ENCODE results near the gene ST8SIA5.

ST8SIA5 gene

GRCh38 chr18:46740046-46740445, 16.8 kb downstream of the ST8SIA5 start:
- DNase-seq (ENCODE audit: low read depth), result no peak

- DNase-seq (ENCODE audit: low read depth), result no peak
These were observed 18.4 kb downstream of the ST8SIA5 start for GRCh38 chr18:46738491-46738890.

- no peak for DNase-seq (ENCODE audit: low read depth)
These were observed 20.1 kb downstream of the ST8SIA5 start for GRCh38 chr18:46736736-46737135.

- no peak for DNase-seq (ENCODE audit: low read depth)
These were observed 20.7 kb downstream of the ST8SIA5 start for GRCh38 chr18:46736135-46736534.

GRCh38 chr18:46734981-46735380, 21.9 kb downstream of the ST8SIA5 start:
- DNase-seq (ENCODE audit: low read depth), result no peak

- DNase-seq (ENCODE audit: low read depth), result no peak
These were observed 23.0 kb downstream of the ST8SIA5 start for GRCh38 chr18:46733872-46734271.

GRCh38 chr18:46732801-46733200, 24.1 kb downstream of the ST8SIA5 start:
- DNase-seq (ENCODE audit: low read depth), result no peak

- no peak for DNase-seq (ENCODE audit: low read depth)
These were observed 24.7 kb downstream of the ST8SIA5 start for GRCh38 chr18:46732201-46732600.

DNA sequence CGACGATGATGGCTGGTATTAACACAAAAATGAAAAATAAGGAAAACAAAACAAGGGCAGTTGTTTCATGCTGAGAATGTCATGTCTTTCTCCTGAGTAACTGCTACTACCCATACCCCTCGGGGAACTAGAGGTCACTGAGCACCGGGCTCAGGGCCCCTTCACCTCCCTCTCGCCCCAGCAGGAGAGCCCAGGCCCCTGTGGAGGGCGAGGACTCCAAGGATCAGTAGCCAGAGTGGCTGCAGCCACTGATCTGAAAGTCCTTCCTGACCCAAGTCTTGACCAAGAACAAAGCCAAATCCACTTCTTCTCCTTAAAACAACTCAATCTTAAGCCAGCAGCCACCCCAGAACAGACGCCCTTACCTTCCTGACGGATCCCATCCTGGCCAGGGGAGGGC, 25.5 kb downstream of the ST8SIA5 start:
- DNase-seq (ENCODE audit: low read depth), result no peak

GRCh38 chr18:46728219-46728930, 28.5 kb downstream of the ST8SIA5 start:
- no peak for DNase-seq (ENCODE audit: low read depth)

DNA sequence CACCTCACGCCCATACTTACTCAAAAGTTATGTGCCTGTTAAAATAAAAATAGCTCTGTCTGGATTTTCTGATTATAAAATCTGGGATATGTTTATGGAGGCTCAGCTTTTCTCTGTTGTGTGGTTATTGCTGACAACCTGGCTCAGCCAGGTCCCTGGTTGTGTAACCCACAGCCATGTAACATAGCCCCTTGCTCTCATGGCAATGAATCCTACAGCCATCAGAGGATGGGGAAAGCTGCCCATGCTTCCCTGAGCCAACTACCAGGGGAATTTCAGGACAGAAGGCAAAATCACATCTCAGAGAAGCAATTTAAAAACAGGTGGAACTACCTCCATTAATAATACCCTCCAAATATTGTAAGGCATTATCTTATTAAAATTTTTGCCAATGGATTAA, 29.7 kb downstream of the ST8SIA5 start:
- no peak for DNase-seq (ENCODE audit: low read depth)

DNA sequence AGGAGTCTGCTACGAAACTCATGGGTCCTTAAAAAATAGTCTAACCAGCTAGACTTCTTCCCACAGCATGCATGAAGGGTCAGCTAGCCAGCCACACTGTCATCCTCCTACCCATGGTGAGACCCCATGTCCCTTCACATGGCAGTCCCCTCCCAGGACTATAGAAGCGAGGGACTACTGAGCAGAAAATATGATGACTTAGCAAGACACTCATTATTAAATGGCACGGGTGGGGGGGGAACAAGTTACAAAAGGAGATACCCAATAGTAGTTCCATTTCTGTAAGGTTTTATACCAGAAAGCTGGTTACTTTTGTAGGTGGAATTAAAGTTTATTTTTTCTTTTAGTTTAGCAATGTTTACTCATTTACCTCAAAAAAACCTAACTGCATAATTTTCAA, 31.5 kb downstream of the ST8SIA5 start:
- DNase-seq (ENCODE audit: low read depth), result no peak

- DNase-seq (ENCODE audit: low read depth), result no peak
These were observed 32.9 kb downstream of the ST8SIA5 start for GRCh38 chr18:46723856-46724415.

DNA sequence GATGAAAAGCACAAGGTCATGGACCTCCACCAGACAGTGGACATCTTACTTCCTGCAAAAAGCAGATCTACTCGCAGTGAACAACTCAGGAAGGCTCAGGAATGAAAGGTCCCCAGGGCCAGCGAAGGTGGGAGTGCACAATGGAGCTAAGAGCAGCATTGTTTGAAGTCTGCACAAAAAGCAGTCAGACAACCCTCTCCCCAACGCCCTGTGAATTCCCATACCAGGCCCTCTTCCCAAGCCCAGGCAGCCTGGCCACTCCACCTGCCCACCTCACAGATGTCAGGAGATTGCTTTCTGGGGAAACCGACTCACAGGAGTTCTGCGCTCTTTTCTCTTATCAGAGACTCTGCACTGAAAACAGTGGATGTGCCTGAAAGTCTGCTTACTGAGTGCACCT, 34.8 kb downstream of the ST8SIA5 start:
- no peak for DNase-seq (ENCODE audit: low read depth)

DNA sequence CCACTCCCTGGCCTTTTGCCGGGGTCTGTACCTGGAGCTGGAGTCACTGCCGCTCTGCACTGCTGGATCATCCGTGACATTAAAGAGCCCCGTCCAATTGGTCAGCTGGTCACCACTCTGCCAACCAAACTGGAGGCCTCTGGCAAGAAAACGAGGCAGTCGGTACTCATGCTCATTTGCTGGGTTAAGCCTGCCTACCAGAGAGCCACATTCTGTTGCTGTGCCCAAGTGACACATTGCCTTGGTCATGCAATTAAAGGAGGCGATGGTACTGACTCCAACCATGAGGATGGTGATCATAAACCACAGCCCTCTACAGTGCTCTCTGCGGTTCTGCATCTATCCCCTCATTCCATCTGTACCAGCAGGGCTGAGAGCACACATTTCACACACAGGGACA, 35.5 kb downstream of the ST8SIA5 start:
- no peak for DNase-seq (ENCODE audit: low read depth)

- DNase-seq (ENCODE audit: low read depth), result no peak
These were observed 36.3 kb downstream of the ST8SIA5 start for GRCh38 chr18:46720521-46720920.

GRCh38 chr18:46720092-46720491, 36.8 kb downstream of the ST8SIA5 start:
- DNase-seq (ENCODE audit: low read depth), result no peak

GRCh38 chr18:46719388-46719787, 37.5 kb downstream of the ST8SIA5 start:
- DNase-seq (ENCODE audit: low read depth), result no peak

- no peak for DNase-seq (ENCODE audit: low read depth)
These were observed 38.1 kb downstream of the ST8SIA5 start for GRCh38 chr18:46718501-46719341.

GRCh38 chr18:46716827-46717226, 40.0 kb downstream of the ST8SIA5 start:
- DNase-seq (ENCODE audit: low read depth), result no peak

GRCh38 chr18:46716336-46716735, 40.5 kb downstream of the ST8SIA5 start:
- DNase-seq (ENCODE audit: low read depth), result no peak

- DNase-seq (ENCODE audit: low read depth), result no peak
These were observed 41.8 kb downstream of the ST8SIA5 start for GRCh38 chr18:46715062-46715461.

DNA sequence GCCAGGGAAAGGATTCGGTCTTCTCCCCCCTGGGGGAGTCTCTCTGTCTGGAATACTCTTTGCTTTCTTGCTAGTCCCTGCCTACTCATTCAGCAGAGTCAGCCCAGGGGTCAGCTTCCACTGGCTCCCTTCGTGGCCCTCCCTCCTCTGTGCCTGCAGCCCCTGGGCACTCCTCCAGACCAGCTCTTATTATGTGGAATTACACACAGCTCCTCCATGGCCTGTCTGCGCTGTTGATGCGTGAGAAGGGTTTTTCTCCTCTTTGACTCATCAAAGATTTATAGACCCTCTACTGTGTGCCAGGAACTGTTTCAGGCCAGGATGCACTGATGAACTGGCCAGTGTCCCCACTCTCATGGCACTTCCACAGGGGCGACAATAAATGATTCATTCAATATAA, 44.4 kb downstream of the ST8SIA5 start:
- DNase-seq (ENCODE audit: low read depth), result no peak
